ENCODE results near the gene RLBP1.

RLBP1 gene

DNA sequence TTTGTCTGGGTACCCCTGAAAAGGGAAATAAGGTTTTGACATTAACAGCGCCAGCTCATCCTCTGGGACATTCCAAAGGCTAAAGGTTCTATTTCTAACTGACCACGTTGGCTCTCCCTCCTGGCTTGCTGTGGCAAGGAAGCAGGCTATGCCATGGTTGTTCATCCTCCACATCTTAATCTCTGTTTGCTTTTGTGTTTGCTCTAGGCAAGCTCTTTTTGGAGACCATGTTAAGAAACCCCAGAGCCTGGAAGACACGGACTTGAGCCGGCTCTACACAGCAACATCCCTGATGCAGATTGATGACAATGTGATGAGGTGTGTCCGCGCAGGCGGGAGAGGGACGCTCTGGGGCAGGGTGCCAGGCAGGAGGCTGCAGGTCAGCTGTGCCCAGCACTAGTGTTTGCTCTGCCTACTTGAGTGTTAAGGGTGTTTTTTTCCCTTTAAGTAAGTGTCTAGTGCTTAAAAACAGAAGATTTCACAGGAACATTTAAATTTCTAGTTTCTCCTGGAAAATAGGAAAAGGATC, 33.3 kb downstream of the RLBP1 start:
- no peak overlapping the region for H3K4me3 ChIP-seq (ENCODE audit: low read length)
- TF ChIP-seq, protein P1, sequence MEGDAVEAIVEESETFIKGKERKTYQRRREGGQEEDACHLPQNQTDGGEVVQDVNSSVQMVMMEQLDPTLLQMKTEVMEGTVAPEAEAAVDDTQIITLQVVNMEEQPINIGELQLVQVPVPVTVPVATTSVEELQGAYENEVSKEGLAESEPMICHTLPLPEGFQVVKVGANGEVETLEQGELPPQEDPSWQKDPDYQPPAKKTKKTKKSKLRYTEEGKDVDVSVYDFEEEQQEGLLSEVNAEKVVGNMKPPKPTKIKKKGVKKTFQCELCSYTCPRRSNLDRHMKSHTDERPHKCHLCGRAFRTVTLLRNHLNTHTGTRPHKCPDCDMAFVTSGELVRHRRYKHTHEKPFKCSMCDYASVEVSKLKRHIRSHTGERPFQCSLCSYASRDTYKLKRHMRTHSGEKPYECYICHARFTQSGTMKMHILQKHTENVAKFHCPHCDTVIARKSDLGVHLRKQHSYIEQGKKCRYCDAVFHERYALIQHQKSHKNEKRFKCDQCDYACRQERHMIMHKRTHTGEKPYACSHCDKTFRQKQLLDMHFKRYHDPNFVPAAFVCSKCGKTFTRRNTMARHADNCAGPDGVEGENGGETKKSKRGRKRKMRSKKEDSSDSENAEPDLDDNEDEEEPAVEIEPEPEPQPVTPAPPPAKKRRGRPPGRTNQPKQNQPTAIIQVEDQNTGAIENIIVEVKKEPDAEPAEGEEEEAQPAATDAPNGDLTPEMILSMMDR (conservative IDR thresholded peaks at IDR 0.05; ENCODE audit: low read depth, low read length) = no peak
- no peak for DNase-seq (ENCODE audit: low read depth)

DNA sequence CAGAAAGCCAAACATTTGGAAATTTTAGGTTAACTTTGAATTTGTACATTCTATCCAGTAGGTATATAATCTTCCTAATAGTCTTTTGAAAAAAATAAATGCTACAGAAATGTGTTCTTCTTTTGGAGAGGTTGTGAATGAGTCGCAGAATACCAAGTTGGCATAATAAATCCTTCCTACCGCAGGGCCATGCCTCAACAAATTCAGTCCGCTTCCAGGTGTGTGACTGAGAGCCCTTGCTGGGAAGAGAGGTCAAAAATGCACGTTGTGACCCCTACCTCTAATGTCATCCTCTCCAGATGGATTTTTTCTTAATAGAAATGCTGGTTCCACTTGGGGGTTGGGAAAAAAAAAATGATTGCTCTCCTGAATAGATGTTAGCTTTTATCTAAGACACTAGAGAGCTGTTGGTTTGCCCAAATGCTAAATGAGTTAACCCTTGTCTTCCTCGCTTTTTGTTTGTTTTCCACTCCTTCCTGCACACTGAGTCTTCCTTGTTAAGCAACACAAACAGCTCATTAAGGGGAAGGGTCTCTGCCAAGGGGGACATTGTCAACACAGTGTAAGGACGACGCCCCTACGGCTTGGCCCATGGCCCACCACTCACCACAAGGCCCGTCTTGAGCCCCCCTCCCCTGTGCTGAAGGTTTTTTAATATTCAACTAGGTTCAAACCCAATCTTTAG, 33.9 kb downstream of the RLBP1 start:
- no peak overlapping the region for H3K4me3 ChIP-seq (ENCODE audit: low read length)
- DNase-seq (ENCODE audit: low read depth) = no peak
- TF ChIP-seq, protein P1 (conservative IDR thresholded peaks at IDR 0.05; ENCODE audit: low read depth, low read length) = no peak

DNA sequence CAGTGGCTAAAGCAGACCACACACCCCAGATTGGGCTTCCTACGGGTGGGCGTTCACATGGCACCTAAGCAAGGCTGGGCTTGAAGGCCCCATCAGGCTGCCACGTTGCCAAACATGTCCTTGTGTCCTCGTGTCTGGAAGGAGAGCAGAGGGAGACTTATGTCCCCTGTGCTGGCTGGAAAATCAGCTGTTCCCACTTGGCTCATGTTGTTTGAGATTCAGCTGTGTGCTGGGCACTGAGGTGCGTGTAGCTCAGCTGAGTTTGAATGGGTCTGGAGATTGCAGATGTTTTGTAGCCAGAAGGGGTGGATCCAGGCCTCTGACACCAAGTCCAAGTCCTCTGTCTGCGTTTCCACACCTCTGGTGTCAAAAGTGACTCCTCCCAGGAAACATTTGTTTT, 34.6 kb downstream of the RLBP1 start:
- TF ChIP-seq, protein P1 (conservative IDR thresholded peaks at IDR 0.05; ENCODE audit: low read depth, low read length) = no peak
- H3K4me3 ChIP-seq (ENCODE audit: low read length) = no peak overlapping the region
- DNase-seq (ENCODE audit: low read depth) = no peak

DNA sequence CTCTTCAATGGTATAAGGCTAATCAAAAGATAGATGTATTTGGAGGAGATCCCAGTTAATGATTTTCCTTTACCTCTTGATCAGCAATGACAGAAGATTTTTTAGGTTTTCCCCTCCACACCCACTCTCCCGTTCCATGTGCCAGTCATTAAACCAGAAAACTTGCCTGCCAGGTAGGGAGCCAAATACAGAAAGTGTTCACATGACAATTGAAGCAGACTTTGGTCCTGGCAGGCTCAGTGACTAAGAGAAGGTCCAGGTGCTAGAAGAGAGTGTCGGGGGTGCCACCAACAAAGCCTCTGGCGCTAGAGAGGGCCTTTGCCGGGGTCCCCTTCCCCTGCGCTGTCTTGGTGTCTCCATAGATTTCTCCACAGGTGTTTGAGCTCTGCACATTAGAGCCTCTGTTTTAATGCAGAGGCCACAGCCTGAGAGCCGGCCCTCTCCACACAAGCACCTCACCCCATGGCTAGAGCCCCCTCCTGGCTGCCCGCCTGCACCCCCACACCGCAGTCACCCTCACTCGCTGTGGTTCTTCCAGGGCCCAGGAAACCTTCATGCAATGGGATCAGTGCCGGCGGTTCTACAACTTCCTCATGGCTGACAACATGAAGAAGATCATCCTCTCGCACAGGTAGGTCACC, 36.4 kb downstream of the RLBP1 start:
- TF ChIP-seq, protein P1 (conservative IDR thresholded peaks at IDR 0.05; ENCODE audit: low read depth, low read length) = no peak
- no peak for DNase-seq (ENCODE audit: low read depth)
- H3K4me3 ChIP-seq (ENCODE audit: low read length) = no peak overlapping the region

DNA sequence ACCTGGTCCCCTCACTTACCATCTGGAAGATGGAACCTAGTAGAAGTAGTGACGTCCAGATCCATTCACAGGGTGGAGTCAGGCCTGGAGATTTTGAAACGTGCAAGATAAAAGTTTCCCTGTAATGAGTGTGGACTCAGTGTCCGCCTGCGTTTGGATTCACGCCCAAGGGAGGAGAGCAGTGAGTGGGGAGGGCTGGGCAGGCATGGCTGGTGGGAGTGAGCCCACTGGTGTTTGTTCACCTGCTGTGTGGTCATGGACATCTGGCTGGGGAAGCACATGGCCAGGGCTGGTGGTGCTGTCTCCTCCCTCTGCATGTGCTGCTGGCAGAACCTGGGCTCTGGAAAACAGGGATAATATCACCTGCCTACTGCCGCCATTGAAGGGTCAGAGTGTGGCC, 37.0 kb downstream of the RLBP1 start:
- H3K4me3 ChIP-seq (ENCODE audit: low read length) = no peak overlapping the region
- no peak for DNase-seq (ENCODE audit: low read depth)
- TF ChIP-seq, protein P1 (conservative IDR thresholded peaks at IDR 0.05; ENCODE audit: low read depth, low read length) = no peak

DNA sequence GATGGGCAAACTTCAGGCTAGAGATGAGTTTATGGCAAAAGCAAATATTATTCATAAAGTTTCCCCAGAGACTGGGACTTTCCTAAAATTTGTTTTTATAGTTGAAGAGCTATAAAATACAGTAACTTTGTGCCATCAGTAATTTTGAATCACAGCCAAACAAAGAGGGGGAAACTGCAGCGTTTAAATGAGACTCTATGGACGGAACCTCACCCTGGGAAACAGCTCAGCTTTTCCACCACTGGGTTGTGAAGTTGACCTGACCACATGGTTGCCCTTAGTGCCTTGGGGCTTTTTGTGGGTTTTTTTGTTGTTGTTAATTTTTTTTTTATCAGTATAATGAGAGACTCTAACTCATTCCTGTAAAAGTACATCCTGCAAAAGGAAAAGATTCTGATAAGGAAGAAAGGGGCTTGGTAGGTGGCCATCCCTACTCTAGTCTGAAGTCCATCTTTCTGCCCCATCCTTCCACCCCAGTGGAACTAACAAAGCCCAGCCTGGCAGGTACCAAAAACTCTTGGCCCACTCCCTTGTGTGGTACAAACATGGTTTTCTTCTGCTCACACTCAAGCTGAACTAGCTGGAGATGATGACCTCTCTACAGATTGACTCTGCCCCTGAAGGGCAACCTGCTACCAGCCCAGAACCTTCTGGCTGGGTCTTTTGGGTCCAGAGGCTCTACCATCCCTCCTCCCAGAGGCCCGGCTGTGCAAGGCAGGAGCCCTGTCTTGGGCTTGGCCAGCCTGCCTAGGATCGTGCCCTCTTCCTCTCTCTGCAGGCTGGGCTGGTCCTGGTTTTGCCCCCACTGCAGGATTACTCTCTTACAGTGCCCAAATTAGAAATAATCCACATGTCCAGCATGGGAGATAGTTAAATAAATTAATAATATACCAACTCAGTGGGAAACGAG, 41.2 kb downstream of the RLBP1 start:
- no peak for DNase-seq (ENCODE audit: low read depth)
- TF ChIP-seq, protein P1 (conservative IDR thresholded peaks at IDR 0.05; ENCODE audit: low read depth, low read length) = no peak
- no peak overlapping the region for H3K4me3 ChIP-seq (ENCODE audit: low read length)
